Stimulated activated CD4-positive, alpha-beta T cell treated with anti-CD3 and anti-CD28 coated beads, Interleukin-1b, Interleukin-23, amount 100 ng/mL, for 1 hour (primary cell): Measurements from ENCODE around the gene PIWIL1.

ENCODE experiments used
- DNase-seq, 2 donors: peaks; one replicate each; pipeline ENCODE4 v3.0.0-alpha.2; 2020; ENCODE audit warnings: low read depth in 2 of 2

PIWIL1 gene

GRCh38 chr12:130374083-130374482 lies 36.4 kb downstream of the PIWIL1 start:
- no peak for DNase-seq

- no peak for DNase-seq
Observed at GRCh38 chr12:130375296-130376287, 37.9 kb downstream of the PIWIL1 start.

GRCh38 chr12:130382818-130383217 lies 45.1 kb downstream of the PIWIL1 start:
- DNase-seq, result no peak

- DNase-seq, result no peak
Observed at GRCh38 chr12:130384234-130384633, 46.5 kb downstream of the PIWIL1 start.

GRCh38 chr12:130385193-130385592 lies 47.5 kb downstream of the PIWIL1 start:
- DNase-seq, result no peak

- DNase-seq, result no peak
Observed at GRCh38 chr12:130391186-130391585, 53.5 kb downstream of the PIWIL1 start.

- no peak for DNase-seq
Observed at GRCh38 chr12:130394906-130395305, 57.2 kb downstream of the PIWIL1 start.

- DNase-seq, result no peak
Observed at GRCh38 chr12:130396667-130397066, 59.0 kb downstream of the PIWIL1 start.

GRCh38 chr12:130398100-130398848 lies 60.6 kb downstream of the PIWIL1 start:
- no peak for DNase-seq

GRCh38 chr12:130401703-130402102 lies 64.0 kb downstream of the PIWIL1 start:
- DNase-seq, result no peak

- DNase-seq, result no peak
Observed at GRCh38 chr12:130405332-130405731, 67.6 kb downstream of the PIWIL1 start.

- DNase-seq, result no peak
Observed at GRCh38 chr12:130412384-130412783, 74.7 kb downstream of the PIWIL1 start.

- no peak for DNase-seq
Observed at GRCh38 chr12:130413909-130414308, 76.2 kb downstream of the PIWIL1 start.

GRCh38 chr12:130414381-130414780 lies 76.7 kb downstream of the PIWIL1 start:
- no peak for DNase-seq

- DNase-seq, result no peak
Observed at GRCh38 chr12:130418251-130418650, 80.6 kb downstream of the PIWIL1 start.

GRCh38 chr12:130419116-130419515 lies 81.4 kb downstream of the PIWIL1 start:
- no peak for DNase-seq

- DNase-seq, result no peak
Observed at GRCh38 chr12:130420071-130420470, 82.4 kb downstream of the PIWIL1 start.

GRCh38 chr12:130421896-130422295 lies 84.2 kb downstream of the PIWIL1 start:
- DNase-seq, result no peak
